Thyroid gland (tissue), 4 donors: ENCODE measurements around the gene ADD1. TPM values are rescaled to one million over a fixed set of nuclear protein-coding genes. Genes with fewer than 3 reads are reported as not detected.

Experiments
- DNase-seq, 2 donors: peaks; one replicate each; pipeline ENCODE4 v3.0.0-alpha.2; 2019
- H3K27ac ChIP-seq, 3 donors: fragments of 200-600 bp; sonication (generic); 1 replicate in 2 of 3; 2 replicates in 1 of 3; pipeline ENCODE4 v1.5.1; 2016 to 2019; ENCODE audit warnings: mild to moderate bottlenecking in 1 of 3, moderate library complexity in 1 of 3
- H3K27me3 ChIP-seq: fragments of 200-600 bp; sonication (generic); one replicate; pipeline ENCODE4 v1.5.1; 2019
- H3K36me3 ChIP-seq, 2 donors: fragments of 200-600 bp; sonication (generic); one replicate each; pipeline ENCODE4 v1.5.1; 2016 to 2019
- H3K4me1 ChIP-seq, 2 donors: fragments of 200-600 bp; sonication (generic); one replicate each; pipeline ENCODE4 v1.5.1; 2017 to 2019
- H3K4me3 ChIP-seq, 3 donors: fragments of 200-600 bp; sonication (generic); replicated peaks in 1 of 3; 1 replicate in 2 of 3; 2 replicates in 1 of 3; pipeline ENCODE4 v1.5.1; 2016; ENCODE audit warnings: mild to moderate bottlenecking in 1 of 3
- H3K9me3 ChIP-seq: fragments of 200-600 bp; sonication (generic); one replicate; pipeline ENCODE4 v1.5.1; 2017
- CTCF ChIP-seq, 6 experiments: fragments of 200-600 bp in 3 of 6; fragments of 450-650 bp in 3 of 6; sonication (generic) in 3 of 6; IDR thresholded peaks; one replicate each; pipeline ENCODE4 v1.5.1; 2016 to 2019; ENCODE audit warnings: antibody characterized with exemption in 6 of 6, mild to moderate bottlenecking in 2 of 6, inconsistent platforms in 1 of 6, moderate library complexity in 1 of 6
- POLR2A ChIP-seq, 2 donors: fragments of 450-650 bp; IDR thresholded peaks; one replicate each; pipeline ENCODE4 v1.6.1; 2017; ENCODE audit warnings: antibody characterized with exemption in 2 of 2, mild to moderate bottlenecking in 2 of 2, moderate library complexity in 1 of 2
- WGBS, 2 donors: methylation state at CpG; one replicate each; pipeline ENCODE4 v1.1.5; 2017; 5-methylcytosine and 5-hydroxymethylcytosine counted together
- intact Hi-C: fragments of 100-400 bp; cut with DNase I; formaldehyde crosslinking; loops from one replicate; pipeline ENCODE4 v1.15.1; 2023
- total RNA-seq, 4 donors: library from RNA; depleted of rRNA; stranded (reverse); fragments of >200 nt; gene quantifications; one replicate each; pipeline ENCODE4 v1.2.3, GENCODE V29; 2016

Gene ADD1
- 100 to 1,000 TPM; 190 to 222 (median 194) TPM for total RNA-seq

- DNase-seq: peak; percentile 90 to 91
- Histone ChIP-seq H3K4me3 (peak within 1 kb of the TSS; percentile 30 to 93 (median 73)), H3K9me3 (no peaks in the 10 kb centered on the region), H3K27me3 (no peaks in the 10 kb centered on the region), H3K4me1 (peaks cover 24 to 30% of the 10 kb centered on the region in 2 donors), H3K27ac (peak within 1 kb of the TSS; percentile 79 to 87 (median 84)), H3K36me3 (no peaks in the 10 kb centered on the region)
- 0% methylated on average over 5 to 6 of the region's 65 CpGs for WGBS, 2 donors
- intact Hi-C loops: loop anchor here (5.0 kb wide), 1 partner anchor 89 kb away; no protein-coding TSS in a partner anchor
- TF ChIP-seq CTCF (IDR thresholded peaks at IDR 0.05) (no peak), POLR2A (IDR thresholded peaks at IDR 0.05) (peak; percentile 61 to 85)
These were observed at the start of gene ADD1 for GRCh38 chr4:2843263-2843940. Gene ADD1 (plus strand): TSS chr4:2843844. CDS start chr4:2875916, 32,072 bp downstream.

DNA sequence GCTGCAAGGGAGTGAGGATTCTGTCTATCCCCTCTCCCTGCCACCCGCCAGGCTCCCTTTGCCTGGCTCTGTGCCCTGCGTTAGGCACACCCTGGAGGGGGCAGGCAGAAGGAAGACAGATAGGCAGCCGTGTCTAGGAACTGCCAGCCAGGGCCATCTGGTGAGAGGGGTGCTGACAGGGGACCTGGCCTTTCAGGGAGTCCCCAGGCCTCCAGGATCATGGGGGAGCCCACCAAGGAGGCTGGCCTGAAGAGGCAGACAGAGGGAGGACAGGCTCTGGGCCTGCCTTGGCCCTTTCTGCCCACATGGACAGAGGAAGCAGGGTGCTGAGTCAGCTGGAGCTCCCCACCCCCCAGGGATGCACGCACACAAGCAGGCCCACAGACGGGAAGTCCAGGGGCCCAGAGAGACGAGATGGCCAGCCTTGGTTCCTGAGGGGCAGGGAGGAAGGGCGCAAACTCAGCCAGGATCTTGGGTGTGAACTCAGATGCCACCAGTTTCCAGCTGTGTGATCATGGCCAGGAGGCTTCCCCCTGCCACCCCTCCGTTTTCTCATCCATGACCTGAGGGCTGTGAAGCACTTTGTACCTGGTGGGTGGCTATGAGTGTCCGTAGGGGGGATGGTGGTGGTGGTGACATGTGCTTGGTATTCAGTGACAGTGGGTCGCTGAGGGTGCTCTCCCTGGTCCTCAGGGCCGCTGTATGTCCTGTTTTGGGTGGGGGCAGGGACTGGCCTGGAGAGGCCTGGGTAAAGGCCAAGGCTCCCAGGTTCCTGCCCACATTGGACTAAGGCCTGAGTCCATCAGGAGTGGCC lies 49.0 kb upstream of the ADD1 start:
- Histone ChIP-seq H3K27ac (peak overlapping the region; percentile 10 to 70 (median 25)), H3K4me3 (no peak overlapping the region), H3K9me3 (no peaks in the 10 kb centered on the region), H3K27me3 (no peaks in the 10 kb centered on the region), H3K36me3 (no peaks in the 10 kb centered on the region), H3K4me1 (peaks cover 58 to 81% of the 10 kb centered on the region in 2 donors)
- WGBS, 2 donors: 30 to 53% methylated on average over 3 to 6 of the region's 11 CpGs
- DNase-seq: peak; percentile 64 to 68
- TF ChIP-seq CTCF (IDR thresholded peaks at IDR 0.05) (no peak), POLR2A (IDR thresholded peaks at IDR 0.05) (no peak)
- intact Hi-C loops: no loop called here

GRCh38 chr4:2795300-2795892 lies 48.2 kb upstream of the ADD1 start:
- DNase-seq: peak; percentile 77 to 83
- H3K4me1 ChIP-seq: peaks cover 65 to 88% of the 10 kb centered on the region in 2 donors
- no peaks in the 10 kb centered on the region for H3K9me3 ChIP-seq
- H3K4me3 ChIP-seq: no peak overlapping the region
- H3K36me3 ChIP-seq: no peaks in the 10 kb centered on the region
- TF ChIP-seq POLR2A (IDR thresholded peaks at IDR 0.05): no peak
- TF ChIP-seq CTCF (IDR thresholded peaks at IDR 0.05): no peak
- 62 to 66% methylated on average over 16 to 17 of the region's 17 CpGs for WGBS, 2 donors
- H3K27ac ChIP-seq: peak overlapping the region; percentile 10 to 70 (median 25)
- intact Hi-C loops: no loop called here
- H3K27me3 ChIP-seq: no peaks in the 10 kb centered on the region

- intact Hi-C loops: no loop called here
- Histone ChIP-seq H3K9me3 (no peaks in the 10 kb centered on the region), H3K36me3 (no peaks in the 10 kb centered on the region), H3K4me3 (no peak overlapping the region), H3K4me1 (peaks cover 72 to 95% of the 10 kb centered on the region in 2 donors), H3K27me3 (no peaks in the 10 kb centered on the region), H3K27ac (peak overlapping the region; percentile 10 to 81 (median 70))
- peak; percentile 79 to 84 for DNase-seq
- no peak for TF ChIP-seq POLR2A (IDR thresholded peaks at IDR 0.05)
- TF ChIP-seq CTCF (IDR thresholded peaks at IDR 0.05): no peak
- WGBS, 2 donors: 68% methylated on average over 13 to 25 of the region's 27 CpGs
These were observed 47.5 kb upstream of the ADD1 start for GRCh38 chr4:2795893-2796848.
